Stimulated activated CD4-positive, alpha-beta T cell treated with anti-CD3 and anti-CD28 coated beads, Interleukin-4, amount 100 ng/mL, for 24 hours (primary cell): ENCODE results near the gene BPGM.
A peak's percentile ranks its signal among the peaks of the same experiment; 100 is the strongest.
"Not testable (repeated sequence)": the region's sequence is repeated elsewhere in the genome, so short reads cannot be mapped to it uniquely, and the experiment has no call there.

Experiments used
- DNase-seq: peaks from one replicate; pipeline ENCODE4 v3.0.0-alpha.2; 2020

BPGM gene

GRCh38 chr7:134669388-134669787 is 22.7 kb downstream of the BPGM start:
- DNase-seq = peak; percentile 5

DNA sequence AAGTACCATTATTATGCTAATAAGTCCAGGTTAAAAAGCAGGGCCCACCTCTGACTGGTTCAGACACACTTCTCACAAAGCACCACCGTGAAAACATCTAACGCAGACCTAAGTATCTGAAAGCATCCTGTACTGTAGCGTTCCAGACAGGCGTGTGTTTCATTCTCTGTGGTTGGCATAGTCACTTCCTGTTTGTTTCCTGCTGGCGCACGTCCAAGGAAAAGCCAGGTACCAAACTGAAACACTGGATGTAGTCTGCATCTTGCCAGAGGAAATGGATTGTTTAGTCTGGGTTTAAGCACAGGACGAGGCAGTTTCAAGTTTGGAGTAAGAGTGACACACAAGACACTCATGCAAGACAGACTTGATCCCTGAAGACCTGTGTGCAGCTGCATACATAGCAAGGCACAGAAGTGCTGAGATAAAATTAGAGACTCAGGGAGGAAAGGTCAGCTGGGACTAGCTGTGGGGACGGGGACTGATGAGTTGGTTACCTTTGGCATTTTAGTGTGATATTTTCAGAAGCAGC is 23.3 kb downstream of the BPGM start:
- peak; percentile 82 for DNase-seq

DNA sequence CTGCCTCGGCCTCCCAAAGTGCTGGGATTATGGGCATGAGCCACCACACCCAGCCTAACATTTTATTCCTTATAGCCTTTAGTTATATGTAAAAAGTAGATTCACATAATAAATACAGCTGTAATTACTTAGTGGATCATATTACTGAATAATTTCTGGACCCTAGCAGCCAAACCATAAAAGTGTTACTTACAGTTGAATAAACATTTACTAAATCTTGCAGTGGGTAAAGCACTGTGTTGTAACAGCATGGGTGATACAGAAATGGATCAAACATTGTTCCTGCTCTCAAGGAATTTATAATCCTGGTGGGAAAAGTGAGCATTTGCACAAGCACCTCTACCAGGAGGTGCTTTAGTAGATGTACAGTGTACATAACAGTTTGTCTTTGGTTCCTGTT is 25.0 kb downstream of the BPGM start:
- no peak for DNase-seq

DNA sequence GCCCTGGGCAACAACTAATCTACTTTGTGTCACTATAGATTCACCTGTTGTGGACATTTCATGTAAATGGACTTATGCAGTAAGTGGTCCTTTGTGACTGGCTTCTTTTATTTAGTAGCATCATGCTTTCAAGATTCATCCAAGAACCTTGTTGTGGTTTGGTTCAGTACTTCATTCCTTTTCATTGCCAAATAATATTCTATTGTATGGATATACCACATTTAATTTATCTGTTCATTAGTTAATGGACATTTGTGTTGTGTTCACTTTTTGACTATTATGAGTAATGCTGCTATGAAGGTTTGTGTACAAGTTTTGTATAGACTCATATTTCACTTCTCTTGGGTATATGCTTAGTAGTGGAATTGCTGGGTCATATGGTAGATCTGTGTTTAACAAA is 27.8 kb downstream of the BPGM start:
- no peak for DNase-seq

DNA sequence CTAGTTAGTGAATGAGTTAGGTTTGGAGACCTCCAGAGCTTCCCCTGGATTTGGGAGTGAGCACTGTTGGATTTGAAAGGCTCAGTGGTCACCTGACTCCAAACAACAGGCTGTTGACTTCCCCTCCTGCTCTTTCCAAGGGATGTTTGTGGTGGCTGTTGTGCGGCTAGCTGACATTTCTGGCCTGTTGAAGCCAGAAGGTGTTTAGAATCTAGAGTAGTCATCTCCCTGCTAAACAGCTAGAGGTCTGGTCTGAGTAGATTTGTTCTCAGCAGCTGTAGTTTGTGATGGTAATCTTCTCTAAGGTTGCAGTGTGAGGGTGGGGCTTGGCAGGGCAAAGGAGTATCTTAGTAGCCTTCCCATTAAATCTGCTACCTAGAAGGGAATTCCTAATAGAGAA is 30.1 kb downstream of the BPGM start:
- no peak for DNase-seq

- no peak for DNase-seq
Measured at GRCh38 chr7:134678115-134678514, 31.5 kb downstream of the BPGM start.

GRCh38 chr7:134679006-134679405 is 32.4 kb downstream of the BPGM start:
- DNase-seq = no peak

- DNase-seq = no peak
Measured at GRCh38 chr7:134684165-134684564, 37.5 kb downstream of the BPGM start.

GRCh38 chr7:134685250-134685649 is 38.6 kb downstream of the BPGM start:
- DNase-seq = no peak

GRCh38 chr7:134686786-134687185 is 40.1 kb downstream of the BPGM start:
- DNase-seq = no peak

DNA sequence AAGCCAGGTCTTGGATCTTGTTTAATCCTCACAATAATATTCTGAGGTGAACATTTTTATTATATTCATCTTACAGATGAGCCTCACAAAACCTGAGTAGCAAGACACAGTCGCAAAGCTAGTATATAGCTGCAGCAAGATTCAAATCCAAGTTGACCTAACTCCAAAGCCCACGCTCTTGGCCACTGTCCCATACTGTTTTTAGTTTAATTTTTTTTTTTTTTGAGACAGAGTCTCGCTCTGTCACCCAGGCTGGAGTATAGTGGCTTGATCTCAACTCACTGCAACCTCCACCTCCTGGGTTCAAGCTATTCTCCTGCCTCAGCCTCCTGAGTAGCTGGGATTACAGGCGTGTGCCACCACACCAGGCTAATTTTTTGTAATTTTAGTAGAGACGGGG is 42.9 kb downstream of the BPGM start:
- not testable (repeated sequence) for DNase-seq

DNA sequence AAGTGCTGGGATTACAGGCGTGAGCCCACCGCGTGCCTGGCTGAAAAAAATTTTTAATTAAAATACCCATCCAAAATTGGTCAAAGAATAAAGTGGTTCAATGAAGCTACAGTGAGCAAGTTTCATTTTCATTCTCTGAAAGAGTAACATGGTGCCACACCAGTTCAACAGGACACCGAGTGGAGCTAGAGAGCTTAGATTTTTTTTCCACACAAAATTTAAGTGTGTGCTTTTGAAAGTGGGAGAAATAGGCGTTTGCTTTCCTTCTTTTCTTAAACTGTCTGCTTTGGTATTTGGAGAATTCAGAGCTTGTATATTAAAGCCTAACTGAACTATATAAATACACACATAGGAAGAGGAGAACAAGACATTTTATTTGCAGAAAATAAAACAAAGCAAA is 43.4 kb downstream of the BPGM start:
- DNase-seq = no peak

DNA sequence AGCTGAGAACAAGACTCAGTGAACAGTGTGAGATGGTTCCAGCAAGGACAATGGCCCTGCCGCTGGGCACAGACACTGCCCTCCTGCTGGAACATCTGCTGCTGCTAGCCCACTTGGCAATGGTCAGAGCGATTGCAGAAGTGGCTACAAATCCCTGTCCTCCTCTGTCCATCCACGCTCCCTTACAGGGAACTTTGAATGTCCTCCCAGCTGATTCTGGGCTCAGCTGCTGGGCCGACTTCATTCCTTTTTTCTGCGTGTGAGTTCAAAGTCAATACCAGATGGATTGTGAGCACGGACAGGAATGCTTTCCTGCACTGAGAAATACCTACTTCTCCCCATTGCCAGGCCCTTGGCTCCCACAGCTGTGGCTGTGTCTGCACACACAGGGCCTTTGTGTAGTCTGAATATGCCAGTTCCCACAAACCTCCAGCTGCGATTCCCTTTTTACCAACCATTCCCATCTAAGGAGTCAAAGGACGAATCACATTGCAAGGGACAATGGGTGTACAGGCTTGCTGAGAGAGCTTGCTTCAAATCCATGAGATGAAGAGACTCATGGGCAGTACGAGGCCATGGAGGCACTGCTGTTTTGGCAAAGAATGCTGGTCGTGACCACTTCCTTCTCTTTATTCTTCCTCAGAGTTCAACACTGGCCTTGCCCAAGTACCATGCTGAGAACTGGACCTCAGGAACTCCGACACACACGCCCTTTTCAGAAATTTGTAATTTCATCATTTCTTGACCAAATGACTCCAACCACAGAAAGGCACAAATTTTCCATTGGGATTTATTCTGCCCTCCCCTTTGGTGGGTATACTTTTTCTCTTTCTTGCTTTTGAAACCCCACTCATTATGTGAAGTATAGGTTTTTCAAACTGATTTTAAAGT is 44.2 kb downstream of the BPGM start:
- DNase-seq = no peak

- no peak for DNase-seq
Measured at GRCh38 chr7:134691546-134692343, 45.1 kb downstream of the BPGM start.

DNA sequence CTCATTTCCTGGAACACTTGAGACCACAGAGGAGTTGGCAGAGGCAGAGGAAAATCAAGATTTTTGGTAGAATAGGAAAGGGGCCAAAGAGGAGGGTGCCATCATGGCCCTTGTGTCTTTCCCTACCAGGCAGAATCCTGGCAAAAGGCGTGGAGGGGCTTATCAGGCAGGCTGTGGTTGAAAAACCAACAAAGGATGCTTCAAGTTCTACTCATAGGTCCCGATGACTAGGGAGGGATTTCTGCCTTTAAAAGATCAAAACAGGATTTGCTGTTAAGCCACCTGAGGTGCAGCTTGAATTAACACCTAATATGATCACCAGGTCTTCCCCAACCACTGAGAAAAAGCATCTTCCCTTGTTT is 45.7 kb downstream of the BPGM start:
- no peak for DNase-seq

DNA sequence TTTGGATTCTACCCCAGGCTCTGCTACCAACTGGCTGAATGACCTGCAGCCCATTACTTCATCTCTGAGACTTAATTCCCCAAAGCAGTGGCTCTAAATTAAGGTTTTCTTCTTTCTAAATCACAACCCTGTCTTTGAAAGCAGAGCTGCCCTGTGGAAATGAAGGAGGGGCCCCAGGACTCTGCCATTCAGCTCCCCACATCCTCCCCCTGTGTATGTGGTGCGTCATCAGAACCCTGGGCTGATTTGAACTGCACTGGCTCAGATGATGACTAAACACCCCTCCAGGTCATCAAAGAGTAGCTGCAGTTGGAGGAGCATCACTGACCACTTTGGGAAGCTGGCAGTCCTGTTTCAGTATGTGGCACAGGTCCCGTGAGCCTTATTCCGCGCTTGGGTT is 46.6 kb downstream of the BPGM start:
- DNase-seq = no peak

DNA sequence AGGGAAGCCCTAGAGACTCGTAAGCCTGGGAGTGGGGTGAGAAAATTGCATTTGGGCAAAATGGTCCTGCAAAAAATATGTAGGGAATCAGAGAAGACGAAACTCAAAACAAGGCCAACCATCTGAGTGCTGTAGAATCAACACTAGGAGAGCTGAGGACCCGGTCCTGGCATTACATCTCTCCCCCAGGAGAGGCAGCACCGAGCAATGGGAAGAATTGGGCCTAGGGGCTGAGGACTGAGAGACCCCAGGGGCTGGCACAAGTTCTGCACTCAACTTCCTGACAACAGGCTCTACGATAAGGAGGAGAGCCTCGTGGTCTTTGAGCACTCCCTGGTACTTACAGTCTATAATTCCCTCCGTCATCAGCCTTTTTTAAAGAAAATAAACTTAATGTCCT is 47.6 kb downstream of the BPGM start:
- DNase-seq = no peak

DNA sequence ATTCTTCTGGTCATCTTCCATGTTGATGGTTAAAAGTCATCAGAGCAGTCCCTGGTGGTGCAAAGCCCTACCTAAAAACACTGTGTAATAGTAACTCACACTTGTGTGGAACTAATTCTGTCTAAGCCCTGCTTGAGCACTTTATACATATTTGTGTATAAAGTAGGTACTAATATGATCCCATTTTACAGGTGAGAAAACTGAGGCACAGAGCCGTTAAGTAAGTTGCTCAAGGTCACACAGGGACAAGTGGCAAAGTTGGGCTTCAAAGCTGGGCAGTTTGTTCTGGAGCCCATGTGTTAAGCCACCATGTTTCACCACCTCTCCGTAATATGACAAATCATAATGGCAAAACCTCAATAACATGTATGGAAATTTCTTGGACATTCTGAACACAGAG is 48.1 kb downstream of the BPGM start:
- no peak for DNase-seq

GRCh38 chr7:134695321-134695860 is 48.7 kb downstream of the BPGM start:
- no peak for DNase-seq

- no peak for DNase-seq
Measured at GRCh38 chr7:134696261-134696660, 49.6 kb downstream of the BPGM start.

GRCh38 chr7:134697205-134697886 is 50.7 kb downstream of the BPGM start:
- DNase-seq = no peak

GRCh38 chr7:134698481-134698880 is 51.8 kb downstream of the BPGM start:
- DNase-seq = no peak
